ENCODE results near the gene ALKBH4.
"Not testable (repeated sequence)": the region's sequence is repeated elsewhere in the genome, so short reads cannot be mapped to it uniquely, and the experiment has no call there.

The ALKBH4 gene

DNA sequence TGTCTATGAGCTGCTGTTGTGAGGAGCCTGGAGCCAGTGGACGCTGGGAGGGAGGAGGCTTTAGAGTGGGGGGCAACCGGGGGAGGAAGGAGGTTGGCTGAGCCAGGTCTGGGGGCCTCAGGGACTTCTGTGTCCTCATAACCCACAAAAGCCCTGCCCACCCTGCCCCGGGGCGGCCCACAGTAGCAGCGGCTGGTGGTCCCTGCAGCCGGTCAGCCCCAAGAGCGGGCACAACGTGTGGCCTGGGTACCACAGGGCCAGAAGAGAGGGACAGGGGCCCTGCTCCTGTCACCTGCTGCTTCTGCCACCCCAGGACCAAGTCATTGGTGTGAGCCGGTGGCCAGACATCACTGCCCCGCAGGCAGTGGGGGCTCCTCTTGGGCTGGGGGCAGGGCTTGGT is 17.3 kb upstream of the ALKBH4 start:
- not testable (repeated sequence) for FAIRE-seq; DNase-seq (ENCODE audit: insufficient read length, low spot score)

- not testable (repeated sequence) for DNase-seq (ENCODE audit: insufficient read length, low spot score); FAIRE-seq
Observed at GRCh38 chr7:102479982-102480637, 15.4 kb upstream of the ALKBH4 start.

DNA sequence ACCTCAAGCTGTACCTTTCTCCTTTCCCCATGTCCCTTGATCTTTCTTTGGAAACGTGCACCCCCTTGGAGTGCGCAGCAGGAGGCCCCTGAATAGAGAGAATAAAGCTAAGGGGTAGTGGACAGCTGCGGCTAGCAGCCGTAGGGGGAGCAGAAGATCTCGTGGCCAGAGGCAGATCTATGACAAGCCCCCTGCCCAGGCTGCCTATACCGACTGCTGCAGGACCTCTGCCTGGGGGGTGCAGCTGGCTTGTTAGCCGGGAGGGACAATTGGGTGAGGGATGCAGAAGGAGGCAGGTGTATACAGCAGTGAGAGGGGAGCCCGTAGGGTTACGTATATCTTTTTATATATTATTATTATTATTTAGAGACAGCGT is 14.5 kb upstream of the ALKBH4 start:
- FAIRE-seq; DNase-seq (ENCODE audit: insufficient read length, low spot score): not testable (repeated sequence)

GRCh38 chr7:102478314-102479208 is 13.9 kb upstream of the ALKBH4 start, which contains the start of gene POLR2J:
Gene POLR2J (minus strand): TSS chr7:102478922. CDS start chr7:102478860, 62 bp downstream.
- DNase-seq (ENCODE audit: insufficient read length, low spot score); FAIRE-seq: not testable (repeated sequence)

GRCh38 chr7:102474736-102475435 is 10.2 kb upstream of the ALKBH4 start:
- FAIRE-seq; DNase-seq (ENCODE audit: insufficient read length, low spot score): not testable (repeated sequence)

GRCh38 chr7:102474116-102474515 is 9.5 kb upstream of the ALKBH4 start:
- not testable (repeated sequence) for DNase-seq (ENCODE audit: insufficient read length, low spot score); FAIRE-seq

DNA sequence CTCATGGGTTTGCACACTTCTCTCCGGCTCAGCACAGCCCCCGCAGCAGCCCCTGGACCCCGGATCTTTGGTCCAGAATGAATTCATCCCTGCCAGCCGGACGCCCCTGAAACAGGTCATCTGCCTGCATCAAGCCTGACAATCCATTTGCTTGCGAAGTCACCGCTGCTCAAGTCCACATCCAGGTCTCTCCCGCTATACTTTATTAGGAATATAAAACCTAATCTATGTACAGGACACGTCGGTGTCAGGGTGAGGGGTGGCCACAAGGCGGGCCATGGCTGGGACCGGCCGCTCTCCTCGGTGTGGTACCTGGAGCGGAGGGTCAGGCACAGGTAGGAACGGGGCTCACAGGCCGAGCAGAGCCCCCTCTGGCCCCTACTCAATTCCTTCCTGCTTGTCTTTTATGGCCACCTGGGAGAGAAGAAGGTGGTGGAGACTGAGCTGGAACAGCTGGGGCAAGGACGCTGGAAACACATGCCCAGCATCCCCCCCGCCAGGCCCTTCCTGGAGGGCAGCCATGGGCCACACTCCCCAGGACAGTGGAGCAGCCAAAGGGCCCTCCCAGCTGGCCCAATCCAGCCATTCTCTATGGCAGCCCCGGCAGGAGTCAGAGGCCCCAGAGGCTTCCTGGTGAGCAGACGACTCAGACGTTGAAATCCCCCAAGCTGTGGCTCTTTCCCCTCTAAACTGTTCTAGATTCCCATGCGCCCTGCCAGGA is 8.8 kb upstream of the ALKBH4 start:
- DNase-seq (ENCODE audit: insufficient read length, low spot score) (no peak), FAIRE-seq (no peak)
- TF ChIP-seq POLR2AphosphoS5 (IDR thresholded peaks at IDR 0.05; ENCODE audit: low read depth, low read length) (no peak), PAX5 (IDR thresholded peaks at IDR 0.05; ENCODE audit: insufficient read depth, low read length, severe bottlenecking) (no peak), POLR2A (IDR thresholded peaks at IDR 0.05; ENCODE audit: low read depth, low read length) (no peak), SPI1 (IDR thresholded peaks at IDR 0.05; ENCODE audit: low read depth, low read length) (no peak), POU2F2 (IDR thresholded peaks at IDR 0.05; ENCODE audit: low read depth, low read length) (no peak), TAF1 (IDR thresholded peaks at IDR 0.05; ENCODE audit: low read depth, low read length) (no peak)

DNA sequence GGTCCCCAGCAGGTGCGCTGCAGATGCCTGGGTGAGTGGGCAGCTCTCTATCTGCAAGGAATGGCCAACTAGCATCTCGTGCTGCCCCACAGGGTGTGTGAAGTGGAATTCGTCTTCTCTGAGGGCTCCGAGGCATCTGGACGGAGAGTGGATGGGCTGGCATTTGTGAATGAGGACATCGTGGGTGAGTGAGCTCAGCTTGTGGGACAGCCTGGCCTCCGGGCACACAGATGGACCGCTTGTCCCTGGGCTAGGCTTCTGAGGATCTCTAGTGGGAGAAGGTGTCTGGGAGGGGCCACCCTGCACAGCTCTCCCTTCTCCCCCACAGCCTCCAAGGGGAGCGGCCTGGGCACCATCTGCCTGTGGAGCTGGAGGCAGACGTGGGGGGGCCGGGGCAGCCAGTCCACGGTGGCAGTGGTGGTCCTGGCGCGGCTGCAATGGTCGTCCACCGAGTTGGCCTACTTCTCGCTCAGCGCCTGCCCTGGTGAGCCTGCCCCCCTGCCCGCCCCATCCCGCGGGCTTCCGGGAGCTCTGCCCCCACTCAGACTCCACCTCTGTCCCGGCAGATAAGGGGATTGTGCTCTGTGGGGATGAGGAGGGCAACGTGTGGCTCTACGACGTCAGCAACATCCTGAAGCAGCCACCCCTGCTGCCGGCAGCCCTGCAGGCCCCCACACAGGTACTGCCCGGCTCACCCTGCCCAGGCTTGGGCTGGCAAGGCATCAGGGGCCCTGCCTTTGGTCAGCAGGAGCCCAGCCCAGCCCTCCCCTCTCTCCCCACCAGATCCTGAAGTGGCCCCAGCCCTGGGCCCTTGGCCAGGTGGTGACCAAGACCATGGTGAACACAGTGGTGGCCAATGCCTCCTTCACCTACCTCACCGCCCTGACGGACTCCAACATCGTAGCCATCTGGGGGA is 7.7 kb upstream of the ALKBH4 start:
- TF ChIP-seq SPI1 (IDR thresholded peaks at IDR 0.05; ENCODE audit: low read depth, low read length) (no peak), POLR2A (IDR thresholded peaks at IDR 0.05; ENCODE audit: low read depth, low read length) (0 out of 2 replicates have a peak, but pooled peaks have one; percentile 26), PAX5 (IDR thresholded peaks at IDR 0.05; ENCODE audit: insufficient read depth, low read length, severe bottlenecking) (no peak), POU2F2 (IDR thresholded peaks at IDR 0.05; ENCODE audit: low read depth, low read length) (0 out of 2 replicates have a peak, but pooled peaks have one; percentile 0), POLR2AphosphoS5 (IDR thresholded peaks at IDR 0.05; ENCODE audit: low read depth, low read length) (peak; percentile 16; the same call in 1 of the 2 replicates), TAF1 (IDR thresholded peaks at IDR 0.05; ENCODE audit: low read depth, low read length) (no peak)
- DNase-seq (ENCODE audit: insufficient read length, low spot score): no peak
- no peak for FAIRE-seq

GRCh38 chr7:102471791-102472125 is 7.1 kb upstream of the ALKBH4 start:
- no peak for TF ChIP-seq PAX5 (IDR thresholded peaks at IDR 0.05; ENCODE audit: insufficient read depth, low read length, severe bottlenecking)
- peak; percentile 9; the same call in 1 of the 2 replicates for TF ChIP-seq POU2F2 (IDR thresholded peaks at IDR 0.05; ENCODE audit: low read depth, low read length)
- no peak for TF ChIP-seq SPI1 (IDR thresholded peaks at IDR 0.05; ENCODE audit: low read depth, low read length)
- TF ChIP-seq POLR2AphosphoS5 (IDR thresholded peaks at IDR 0.05; ENCODE audit: low read depth, low read length): no peak
- no peak for DNase-seq (ENCODE audit: insufficient read length, low spot score)
- no peak for FAIRE-seq
